ENCODE results near the gene TRIM17. TPM values are rescaled to one million over a fixed set of nuclear protein-coding genes. Genes with fewer than 3 reads are reported as not detected.

The TRIM17 gene
- total and polyA plus RNA-seq, 9 of the 15 experiments (the other 6 are each of a cell fraction or from before 2014, with no cell fraction given), result not detected

DNA sequence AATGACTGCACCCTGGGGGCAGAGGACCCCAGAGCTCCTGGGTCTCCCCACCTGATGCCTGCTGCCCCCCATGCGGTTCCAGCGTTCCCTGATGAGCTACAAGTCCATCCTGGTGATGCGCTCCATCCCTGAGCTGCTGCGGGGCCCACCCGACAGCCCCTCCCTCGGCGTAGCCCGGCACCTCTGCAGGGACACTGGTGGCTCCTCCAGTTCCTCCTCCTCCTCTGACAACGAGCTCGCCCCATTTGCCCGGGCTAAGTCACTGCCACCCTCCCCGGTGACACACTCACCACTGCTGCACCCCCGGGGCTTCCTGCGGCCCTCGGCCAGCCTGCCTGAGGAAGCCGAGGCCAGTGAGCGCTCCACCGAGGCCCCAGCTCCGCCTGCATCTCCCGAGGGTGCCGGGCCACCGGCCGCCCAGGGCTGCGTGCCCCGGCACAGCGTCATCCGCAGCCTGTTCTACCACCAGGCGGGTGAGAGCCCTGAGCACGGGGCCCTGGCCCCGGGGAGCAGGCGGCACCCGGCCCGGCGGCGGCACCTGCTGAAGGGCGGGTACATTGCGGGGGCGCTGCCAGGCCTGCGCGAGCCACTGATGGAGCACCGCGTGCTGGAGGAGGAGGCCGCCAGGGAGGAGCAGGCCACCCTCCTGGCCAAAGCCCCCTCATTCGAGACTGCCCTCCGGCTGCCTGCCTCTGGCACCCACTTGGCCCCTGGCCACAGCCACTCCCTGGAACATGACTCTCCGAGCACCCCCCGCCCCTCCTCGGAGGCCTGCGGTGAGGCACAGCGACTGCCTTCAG is 45.5 kb downstream of the TRIM17 start:
- Histone ChIP-seq H4K20me1 (replicated peaks; ENCODE audit: control insufficient read depth, insufficient read depth, low read length) (no peaks in the 10 kb centered on the region), H2AFZ (ENCODE audit: low read depth, low read length) (no peak overlapping the region), H3K9me1 (ENCODE audit: control insufficient read depth, insufficient read depth, low read length) (no peaks in the 10 kb centered on the region), H3K4me3 (no peak overlapping the region), H3K27ac (ENCODE audit: extremely low read depth, low read depth, low read length) (no peak overlapping the region), H3K9ac (ENCODE audit: insufficient read depth in 1 of 2, low read depth in 2 of 2, low read length in 2 of 2) (peak overlapping the region in 1 of 2 experiments; percentile 91; a peak in 2 of 4 replicates), H3K79me2 (ENCODE audit: control insufficient read depth, insufficient read depth, low read length) (peaks cover 20% of the 10 kb centered on the region; the same call in 2 of the 3 replicates), H3K36me3 (ENCODE audit: control insufficient read depth, insufficient read depth, low read length) (peaks cover 5% of the 10 kb centered on the region; the same call in 1 of the 3 replicates), H3K4me2 (ENCODE audit: insufficient read depth, low read length) (no peak overlapping the region), H3K4me1 (replicated peaks in 1 of 2; ENCODE audit: control insufficient read depth in 2 of 2, insufficient read depth in 2 of 2, low read length in 2 of 2) (peaks cover 48 to 99% of the 10 kb centered on the region in 2 experiments), H3K9me3 (replicated peaks; ENCODE audit: control insufficient read depth, insufficient read depth, low read depth, low read length) (no peaks in the 10 kb centered on the region), H3K27me3 (ENCODE audit: control insufficient read depth in 2 of 2, insufficient read depth in 2 of 2, low read length in 2 of 2) (no peaks in the 10 kb centered on the region)
- 88% methylated on average over 31 of the region's 50 CpGs for WGBS (ENCODE audit: insufficient coverage, low coverage, missing lambda C conversion rate)
- POLR2A ChIA-PET, result interaction anchor here (0.6 to 1.7 kb wide), 5 partner anchors 15 to 637 kb away, joined by 3 to 5 read pairs (median 4); no protein-coding TSS in a partner anchor
- DNase-seq (ENCODE audit: extremely low read depth in 1 of 4, low spot score in 3 of 4) (no peak), FAIRE-seq (no peak), ATAC-seq (no peak)
- TF ChIP-seq HNRNPL (IDR thresholded peaks at IDR 0.05; ENCODE audit: low read depth, low read length) (peak; percentile 90), RAD51 (IDR thresholded peaks at IDR 0.05; ENCODE audit: borderline replicate concordance, low read depth) (no peak), NONO (IDR thresholded peaks at IDR 0.05; ENCODE audit: low read depth in 2 of 2, low read length in 1 of 2) (0 out of 4 replicates have a peak, but pooled peaks of 1 of the 2 experiments have one; percentile 25), ZBTB33 (CRISPR knock-in tag; IDR thresholded peaks at IDR 0.05) (peak; percentile 15; the same call in 1 of the 2 replicates), POLR2G (IDR thresholded peaks at IDR 0.05; ENCODE audit: low read depth, low read length) (0 out of 2 replicates have a peak, but pooled peaks have one; percentile 46), RBFOX2 (IDR thresholded peaks at IDR 0.05; ENCODE audit: low read depth, low read length) (peak; percentile 23; the same call in 1 of the 2 replicates), ZFP30 (CRISPR knock-in tag; IDR thresholded peaks at IDR 0.05; ENCODE audit: borderline replicate concordance) (no peak)
- TF ChIP-seq, protein P1, sequence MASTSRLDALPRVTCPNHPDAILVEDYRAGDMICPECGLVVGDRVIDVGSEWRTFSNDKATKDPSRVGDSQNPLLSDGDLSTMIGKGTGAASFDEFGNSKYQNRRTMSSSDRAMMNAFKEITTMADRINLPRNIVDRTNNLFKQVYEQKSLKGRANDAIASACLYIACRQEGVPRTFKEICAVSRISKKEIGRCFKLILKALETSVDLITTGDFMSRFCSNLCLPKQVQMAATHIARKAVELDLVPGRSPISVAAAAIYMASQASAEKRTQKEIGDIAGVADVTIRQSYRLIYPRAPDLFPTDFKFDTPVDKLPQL (IDR thresholded peaks at IDR 0.05; ENCODE audit: extremely low read depth, insufficient read length), result no peak
- TF ChIP-seq, protein P2, sequence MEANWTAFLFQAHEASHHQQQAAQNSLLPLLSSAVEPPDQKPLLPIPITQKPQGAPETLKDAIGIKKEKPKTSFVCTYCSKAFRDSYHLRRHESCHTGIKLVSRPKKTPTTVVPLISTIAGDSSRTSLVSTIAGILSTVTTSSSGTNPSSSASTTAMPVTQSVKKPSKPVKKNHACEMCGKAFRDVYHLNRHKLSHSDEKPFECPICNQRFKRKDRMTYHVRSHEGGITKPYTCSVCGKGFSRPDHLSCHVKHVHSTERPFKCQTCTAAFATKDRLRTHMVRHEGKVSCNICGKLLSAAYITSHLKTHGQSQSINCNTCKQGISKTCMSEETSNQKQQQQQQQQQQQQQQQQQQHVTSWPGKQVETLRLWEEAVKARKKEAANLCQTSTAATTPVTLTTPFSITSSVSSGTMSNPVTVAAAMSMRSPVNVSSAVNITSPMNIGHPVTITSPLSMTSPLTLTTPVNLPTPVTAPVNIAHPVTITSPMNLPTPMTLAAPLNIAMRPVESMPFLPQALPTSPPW (CRISPR knock-in tag; IDR thresholded peaks at IDR 0.05), result peak; percentile 36; the same call in 1 of the 2 replicates
- intact Hi-C loops (cut with micrococcal nuclease), result no loop called here
- CTCF ChIA-PET (ENCODE audit: low intra/inter-chr PET ratio), result no interaction called here
- in situ Hi-C loops (cut with MboI), result no loop called here
- BruUV-seq (replicated peaks), result no TSS peak

All from K562 (cell line).